HG02840 (cell line): ENCODE results near the gene SYT6.

Experiments used
- ATAC-seq: cut with Tn5 transposase; IDR thresholded peaks from one replicate; pipeline ENCODE4 v1.9.1; 2021; ENCODE audit warnings: mild to moderate bottlenecking, moderate library complexity, moderate number of reproducible peaks; ENCODE audit not compliant: unreplicated experiment, low FRiP score

The SYT6 gene

DNA sequence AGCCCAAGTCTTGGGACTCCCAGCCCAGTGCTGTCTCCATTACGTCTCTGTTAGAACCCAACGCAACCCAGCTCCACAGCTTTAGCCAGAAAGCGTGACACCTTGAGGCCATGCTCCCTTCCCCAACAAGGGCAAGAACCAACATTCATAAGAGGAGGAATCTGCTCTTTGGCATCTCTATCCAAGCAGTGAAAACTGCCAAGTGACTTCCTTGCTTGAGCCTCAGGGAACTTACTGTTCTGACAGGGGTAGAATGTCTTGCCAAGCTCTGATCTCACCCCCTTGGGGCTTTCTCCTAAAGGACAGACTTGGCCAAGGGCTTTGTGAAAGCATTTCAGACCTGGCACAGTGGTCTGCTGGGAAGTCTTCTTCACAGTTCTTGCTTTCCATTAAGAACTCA, 56.6 kb downstream of the SYT6 start:
- ATAC-seq, result no peak

GRCh38 chr1:114094675-114095074, 59.0 kb downstream of the SYT6 start:
- ATAC-seq, result no peak

DNA sequence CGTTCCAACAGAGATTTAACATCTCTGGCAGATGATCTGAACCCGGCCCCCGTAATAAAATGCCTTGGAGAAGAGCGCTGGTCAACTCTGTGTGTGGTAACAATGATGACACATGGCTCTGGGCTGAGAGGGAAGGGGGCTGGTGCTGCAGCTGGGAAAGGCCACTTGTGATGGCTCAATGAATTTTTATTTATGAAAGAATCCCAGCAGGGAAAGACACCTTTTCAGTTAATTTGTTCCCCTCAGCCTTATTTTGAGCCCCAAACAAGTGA, 59.4 kb downstream of the SYT6 start:
- no peak for ATAC-seq

DNA sequence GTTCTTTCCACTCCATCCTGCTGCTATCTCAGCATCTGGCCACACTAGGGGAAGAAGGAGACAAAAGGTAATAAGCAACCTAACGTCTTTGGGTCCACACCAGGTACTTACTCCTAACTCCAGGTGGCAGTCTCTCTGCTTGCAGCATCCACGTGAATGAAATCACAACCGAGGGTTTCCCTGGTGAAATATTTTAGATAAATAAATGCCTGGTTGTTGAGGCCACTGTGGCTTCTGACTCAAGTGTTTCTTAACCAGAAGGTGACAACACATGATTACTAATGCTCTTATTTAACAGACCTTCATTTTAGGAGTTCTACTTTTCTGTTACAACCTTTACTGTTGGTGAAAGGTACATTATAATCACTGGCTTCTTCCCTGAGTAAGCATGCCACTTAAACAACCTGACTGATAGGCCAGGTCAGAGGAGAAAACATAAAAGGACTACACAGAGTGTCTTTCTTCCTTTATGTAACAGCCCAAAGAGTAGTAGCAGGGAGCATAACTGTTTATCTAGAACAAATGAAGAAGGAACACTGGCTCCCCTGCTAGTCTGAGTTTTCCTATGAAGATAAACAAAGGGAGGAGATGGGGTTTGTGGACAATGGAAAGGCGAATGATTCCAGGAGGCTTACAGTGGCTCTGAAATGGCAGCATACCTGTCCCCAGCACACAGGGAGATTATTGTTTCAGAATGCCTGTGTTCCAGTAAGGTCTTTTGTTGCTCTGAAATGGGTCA, 59.9 kb downstream of the SYT6 start:
- ATAC-seq, result no peak

- ATAC-seq, result no peak
These were observed 61.2 kb downstream of the SYT6 start for GRCh38 chr1:114092186-114093062.

DNA sequence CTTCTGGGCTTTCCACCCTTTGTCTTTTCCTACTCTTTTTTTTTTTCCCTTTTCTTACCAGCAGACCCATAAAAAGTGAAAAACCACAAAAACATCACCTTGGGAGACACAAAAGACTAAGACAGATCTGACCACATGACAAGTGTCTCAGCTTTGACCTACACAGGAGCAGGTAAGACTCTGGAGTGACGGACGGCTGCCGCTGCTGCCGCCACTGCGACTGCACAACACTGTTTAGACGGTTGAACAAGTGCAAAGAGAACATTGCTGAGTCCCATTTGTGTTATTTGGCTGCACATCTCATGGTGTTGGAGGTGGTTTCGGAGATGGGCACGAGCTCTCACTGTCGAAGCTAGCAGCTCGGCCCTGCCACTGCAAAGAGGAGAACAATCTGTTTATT, 62.0 kb downstream of the SYT6 start:
- ATAC-seq, result no peak

DNA sequence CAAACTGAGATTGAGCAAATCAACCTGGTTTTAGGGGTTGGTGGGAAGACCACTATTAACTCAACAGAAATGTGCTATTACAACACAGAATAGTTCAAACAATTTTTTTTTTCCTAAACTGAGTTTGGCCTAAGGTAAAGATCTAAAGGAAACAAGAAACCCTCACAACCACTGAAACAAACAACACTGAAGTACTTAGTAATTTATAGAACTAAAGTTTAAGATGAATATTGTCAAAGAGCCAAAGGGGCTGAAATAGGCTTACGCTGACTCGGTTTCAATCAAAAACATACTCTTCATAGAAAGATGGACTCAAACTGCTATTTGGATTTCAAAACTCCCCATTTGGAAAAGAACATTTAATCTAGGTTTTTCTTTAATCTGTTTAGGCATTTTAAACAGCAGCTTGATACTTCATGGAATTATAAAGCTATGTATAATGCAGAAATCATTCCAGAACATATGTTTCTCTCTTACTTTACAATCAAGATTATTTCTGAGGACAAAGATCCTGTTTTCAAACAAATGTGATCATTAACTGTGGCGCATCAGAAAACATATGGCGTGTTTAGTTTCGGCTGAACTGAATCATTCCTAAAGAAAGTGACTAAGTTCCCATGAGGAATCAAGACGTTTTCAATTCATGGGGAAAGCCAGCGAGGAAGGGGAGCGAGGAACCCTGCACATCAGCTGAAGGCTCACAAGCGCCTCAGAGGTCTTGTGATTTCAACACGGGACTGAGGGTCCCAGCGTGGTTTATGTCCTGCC, 62.7 kb downstream of the SYT6 start:
- no peak for ATAC-seq

GRCh38 chr1:114089502-114090138, 64.0 kb downstream of the SYT6 start:
- ATAC-seq, result no peak

DNA sequence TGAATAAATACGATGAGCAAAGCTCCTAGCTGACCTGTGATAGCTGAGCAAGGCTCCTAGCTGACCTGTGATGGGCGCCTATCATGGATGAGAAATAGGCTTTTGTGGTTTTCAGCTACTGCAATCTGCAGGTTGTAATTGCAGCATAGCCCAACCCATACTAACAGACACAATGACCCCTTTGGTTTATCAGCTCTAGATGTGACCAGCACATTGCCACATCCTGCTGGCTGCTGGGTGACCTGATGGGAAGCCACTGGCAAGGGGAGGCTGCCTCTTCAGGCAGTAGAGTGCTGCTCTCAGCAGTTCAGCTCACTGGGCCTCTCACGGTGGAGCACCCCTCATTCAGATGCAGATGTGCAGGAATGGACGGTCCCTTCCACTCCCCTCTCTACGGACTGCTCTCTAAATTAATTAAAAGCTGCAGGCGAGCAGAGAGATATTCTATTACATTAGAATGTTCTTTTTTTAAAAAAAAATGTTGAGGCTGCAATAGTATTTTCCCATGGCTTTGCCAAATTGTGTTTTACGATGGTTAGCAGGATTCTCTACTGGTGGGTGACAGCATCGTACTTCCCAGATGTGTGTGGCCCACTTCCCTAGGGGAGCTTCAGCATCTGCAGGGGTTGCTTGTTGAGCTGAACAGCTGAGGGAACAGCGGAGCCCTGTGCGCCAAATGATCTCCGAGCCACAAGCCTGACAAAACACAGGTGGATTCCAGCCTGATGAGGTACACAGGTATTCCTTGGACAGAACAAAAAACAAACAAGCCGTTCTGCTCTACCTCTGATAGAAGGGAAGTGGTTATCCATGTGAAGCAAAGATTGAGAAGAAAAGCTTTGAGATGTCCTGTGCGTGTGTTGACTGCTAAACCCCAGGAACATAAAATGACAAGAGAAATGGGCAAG, 65.0 kb downstream of the SYT6 start:
- no peak for ATAC-seq

DNA sequence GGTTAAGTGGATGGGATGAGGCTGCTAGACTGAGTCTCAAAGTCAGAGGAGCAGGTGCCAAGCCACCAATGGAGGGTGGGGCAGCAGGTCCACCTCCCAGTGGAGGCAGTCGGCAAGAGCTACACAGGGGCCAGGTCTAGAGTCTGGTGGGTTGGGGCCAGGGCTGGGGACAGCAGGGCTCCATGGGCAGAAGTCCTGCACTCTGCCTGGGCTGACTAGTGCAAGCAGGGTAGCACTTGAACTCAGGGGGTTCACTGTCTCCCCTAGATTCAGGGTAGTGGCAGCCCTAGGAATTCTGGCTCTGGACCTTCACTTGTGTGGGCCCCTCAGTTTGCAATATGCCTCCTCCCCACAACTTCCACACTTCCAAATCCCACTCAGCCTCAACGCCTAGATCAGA, 66.2 kb downstream of the SYT6 start:
- no peak for ATAC-seq

GRCh38 chr1:114086601-114087368, 66.9 kb downstream of the SYT6 start:
- ATAC-seq, result no peak

- no peak for ATAC-seq
These were observed 70.6 kb downstream of the SYT6 start for GRCh38 chr1:114082867-114083585.

DNA sequence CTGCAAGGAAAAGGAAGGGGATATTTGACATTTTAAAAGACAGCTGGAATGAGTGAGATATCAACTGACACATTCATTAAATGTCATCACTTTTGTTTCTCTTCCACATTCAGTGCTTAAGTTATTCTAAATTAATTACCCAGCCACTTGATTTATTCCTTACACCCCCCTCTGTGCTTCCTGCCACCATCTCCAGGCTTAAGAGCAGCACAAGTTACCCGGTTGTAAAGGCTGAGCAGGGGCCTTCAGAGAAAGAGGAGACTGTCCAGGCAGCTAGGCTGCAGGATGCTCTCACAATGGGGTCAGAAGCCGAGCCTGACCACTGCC, 71.4 kb downstream of the SYT6 start:
- ATAC-seq, result no peak

GRCh38 chr1:114081437-114082303, 72.0 kb downstream of the SYT6 start:
- no peak for ATAC-seq

- ATAC-seq, result no peak
These were observed 72.9 kb downstream of the SYT6 start for GRCh38 chr1:114080511-114081436.

DNA sequence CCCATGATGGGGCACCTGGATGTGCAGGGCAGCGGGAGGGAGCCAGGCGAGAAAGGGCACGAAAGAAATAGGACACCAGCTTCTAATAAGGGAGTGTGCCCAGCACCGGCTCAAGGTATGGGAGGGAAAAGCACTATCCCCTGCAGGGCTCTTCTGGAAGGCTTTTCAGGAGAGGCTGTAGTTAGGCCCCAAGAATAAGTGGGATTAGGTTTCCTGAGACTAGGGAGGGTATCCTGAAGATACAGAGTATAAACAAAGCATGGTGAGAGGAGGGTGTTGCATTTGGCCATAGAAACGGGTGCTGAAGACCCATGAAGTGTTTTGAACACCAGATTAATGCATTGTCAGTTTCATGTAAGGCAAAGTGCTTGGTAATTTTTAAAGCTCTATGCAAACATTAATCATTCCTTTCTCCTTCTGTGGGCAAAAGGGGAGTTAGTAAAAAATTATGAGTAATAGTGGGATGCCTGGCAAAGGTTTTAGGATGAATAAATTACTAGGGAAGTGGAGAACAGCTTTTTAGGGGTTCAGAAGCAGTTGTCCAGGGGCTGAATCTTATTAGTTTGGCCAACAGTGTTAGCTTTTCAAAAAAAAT, 74.0 kb downstream of the SYT6 start:
- no peak for ATAC-seq
